Liver (tissue), 9 donors: ENCODE measurements around the gene CCDC182. TPM values are rescaled to one million over a fixed set of nuclear protein-coding genes. Genes with fewer than 3 reads are reported as not detected.

Source experiments
- DNase-seq: peaks from one replicate; pipeline ENCODE4 v3.0.0-alpha.2; 2017; ENCODE audit warnings: low spot score
- H3K27ac ChIP-seq, 2 donors: one replicate each; pipeline ENCODE4 v1.7.0; 2013; ENCODE audit warnings: inconsistent platforms in 2 of 2, low read length in 2 of 2, control low read depth in 1 of 2, low read depth in 1 of 2, mild to moderate bottlenecking in 1 of 2
- H3K27me3 ChIP-seq, 4 donors: one replicate each; pipeline versions ENCODE4 v1.6.1 to v1.7.0; 2013; ENCODE audit warnings: low read length in 3 of 4, inconsistent platforms in 1 of 4, mild to moderate bottlenecking in 1 of 4, moderate library complexity in 1 of 4; ENCODE audit not compliant: control insufficient read depth in 4 of 4, insufficient read depth in 4 of 4
- H3K36me3 ChIP-seq, 4 donors: one replicate each; pipeline versions ENCODE4 v1.6.1 to v1.7.0; 2013; ENCODE audit warnings: low read length in 3 of 4, mild to moderate bottlenecking in 3 of 4, low read depth in 1 of 4, moderate library complexity in 1 of 4; ENCODE audit not compliant: control insufficient read depth in 4 of 4, insufficient read depth in 3 of 4
- H3K4me1 ChIP-seq, 4 donors: one replicate each; pipeline versions ENCODE4 v1.6.1 to v1.7.0; 2013; ENCODE audit warnings: low read length in 3 of 4, mild to moderate bottlenecking in 3 of 4, moderate library complexity in 1 of 4; ENCODE audit not compliant: control insufficient read depth in 4 of 4, insufficient read depth in 4 of 4
- H3K4me3 ChIP-seq, 3 donors: one replicate each; pipeline versions ENCODE4 v1.6.1 to v1.7.0; 2013; ENCODE audit warnings: low read length in 3 of 3, control low read depth in 1 of 3, low read depth in 1 of 3, mild to moderate bottlenecking in 1 of 3
- H3K9ac ChIP-seq, 2 donors: one replicate each; pipeline ENCODE4 v1.7.0; 2013; ENCODE audit warnings: low read length in 2 of 2, mild to moderate bottlenecking in 2 of 2, moderate library complexity in 2 of 2, control low read depth in 1 of 2, low read depth in 1 of 2
- H3K9me3 ChIP-seq, 4 donors: one replicate each; pipeline versions ENCODE4 v1.6.1 to v1.7.0; 2013; ENCODE audit warnings: low read length in 3 of 4; ENCODE audit not compliant: control insufficient read depth in 4 of 4
- ATF3 ChIP-seq: IDR thresholded peaks from 2 replicates; pipeline ENCODE4 v1.6.1; 2016; ENCODE audit warnings: antibody characterized with exemption
- CTCF ChIP-seq: fragments of 150-350 bp; IDR thresholded peaks from 2 replicates; pipeline ENCODE4 v1.5.1; 2017; ENCODE audit warnings: improper control_type of control experiment, low read depth, low read length; ENCODE audit not compliant: missing input control
- EGR1 ChIP-seq, 2 donors: IDR thresholded peaks; 2 replicates each; pipeline ENCODE4 v1.6.1; 2016 to 2018; ENCODE audit warnings: antibody characterized with exemption in 2 of 2, low read depth in 2 of 2
- FOXA2 ChIP-seq: IDR thresholded peaks from 2 replicates; pipeline ENCODE4 v1.6.1; 2016; ENCODE audit warnings: antibody characterized with exemption
- GABPA ChIP-seq, 2 donors: IDR thresholded peaks in 1 of 2; conservative IDR thresholded peaks in 1 of 2; 2 replicates each; pipeline ENCODE4 v1.6.1; 2016; ENCODE audit warnings: antibody characterized with exemption in 2 of 2, mild to moderate bottlenecking in 1 of 2, moderate library complexity in 1 of 2
- HNF4A ChIP-seq, 2 donors: conservative IDR thresholded peaks; 2 replicates each; pipeline ENCODE4 v1.6.1; 2016; ENCODE audit warnings: antibody characterized with exemption in 2 of 2, mild to moderate bottlenecking in 2 of 2
- HNF4G ChIP-seq: IDR thresholded peaks from 2 replicates; pipeline ENCODE4 v1.6.1; 2016; ENCODE audit warnings: antibody characterized with exemption
- JUND ChIP-seq, 2 donors: IDR thresholded peaks; 2 replicates each; pipeline ENCODE4 v1.6.1; 2016; ENCODE audit warnings: antibody characterized with exemption in 2 of 2
- MAX ChIP-seq: IDR thresholded peaks from 2 replicates; pipeline ENCODE4 v1.6.1; 2016; ENCODE audit warnings: antibody characterized with exemption
- NR2F2 ChIP-seq: IDR thresholded peaks from 2 replicates; pipeline ENCODE4 v1.6.1; 2016; ENCODE audit warnings: antibody characterized with exemption
- RAD21 ChIP-seq, 2 donors: IDR thresholded peaks; 2 replicates each; pipeline ENCODE4 v1.6.1; 2016; ENCODE audit warnings: antibody characterized with exemption in 2 of 2, mild to moderate bottlenecking in 2 of 2
- RXRA ChIP-seq, 2 donors: IDR thresholded peaks; 2 replicates each; pipeline ENCODE4 v1.6.1; 2017 to 2018; ENCODE audit warnings: antibody characterized with exemption in 2 of 2, mild to moderate bottlenecking in 1 of 2
- SP1 ChIP-seq: IDR thresholded peaks from 2 replicates; pipeline ENCODE4 v1.6.1; 2018; ENCODE audit warnings: antibody characterized with exemption, mild to moderate bottlenecking
- TAF1 ChIP-seq: conservative IDR thresholded peaks from 2 replicates; pipeline ENCODE4 v1.6.1; 2016; ENCODE audit warnings: antibody characterized with exemption, mild to moderate bottlenecking
- YY1 ChIP-seq: IDR thresholded peaks from 2 replicates; pipeline ENCODE4 v1.6.1; 2016; ENCODE audit warnings: antibody characterized with exemption, mild to moderate bottlenecking
- ZBTB33 ChIP-seq: IDR thresholded peaks from 2 replicates; pipeline ENCODE4 v1.6.1; 2016; ENCODE audit warnings: antibody characterized with exemption
- WGBS: extraction: QIAGEN DNeasy Blood & Tissue Kit; methylation state at CpG from one replicate; pipeline ENCODE4 v1.1.7; 2013; 5-methylcytosine and 5-hydroxymethylcytosine counted together
- polyA plus RNA-seq, 2 donors: library from polyadenylated mRNA; stranded (reverse) in 1 of 2; unstranded in 1 of 2; fragments of 200-250 nt in 1 of 2; fragments of >200 nt in 1 of 2; fragmentation: Nextera tagmentation in 1 of 2; extraction: Ambion mirVana in 1 of 2; gene quantifications; one replicate each; pipeline versions ENCODE4 v1.2.1 to v1.2.3, GENCODE V29; 2013 to 2015
- total RNA-seq, 2 donors: library from RNA; depleted of rRNA; stranded (reverse); fragments of >200 nt; gene quantifications; one replicate each; pipeline ENCODE4 v1.2.3, GENCODE V29; 2014
- donor health status: healthy.
- donor health status: healthy.
- donor health status: healthy.
- donor health status: healthy.
- donor health status: healthy.

CCDC182 gene
- total and polyA plus RNA-seq, 4 donors, result not detected

GRCh38 chr17:57752031-57752905 lies 7.2 kb upstream of the CCDC182 start:
- no peaks in the 10 kb centered on the region for H3K36me3 ChIP-seq
- no peak overlapping the region for H3K4me3 ChIP-seq
- H3K9me3 ChIP-seq, result no peaks in the 10 kb centered on the region
- no peak for DNase-seq
- TF ChIP-seq HNF4A (conservative IDR thresholded peaks at IDR 0.05) (no peak), FOXA2 (no peak)
- peaks cover 0 to 3% (median 0%) of the 10 kb centered on the region in 4 donors for H3K4me1 ChIP-seq
- H3K27ac ChIP-seq, result no peak overlapping the region
- whole genome bisulfite sequencing, result 85% methylated on average over 8 of the region's 8 CpGs
- H3K27me3 ChIP-seq, result no peaks in the 10 kb centered on the region
- no peak overlapping the region for H3K9ac ChIP-seq

GRCh38 chr17:57751348-57751971 lies 6.4 kb upstream of the CCDC182 start:
- TF ChIP-seq RAD21 (IDR thresholded peaks at IDR 0.05), result no peak
- no peak for TF ChIP-seq ZBTB33
- TF ChIP-seq GABPA (IDR thresholded peaks at IDR 0.05 in 1 of 2, conservative IDR thresholded peaks at IDR 0.05 in 1 of 2), result no peak
- no peak for TF ChIP-seq NR2F2
- TF ChIP-seq HNF4G, result no peak
- TF ChIP-seq EGR1 (IDR thresholded peaks at IDR 0.05; ENCODE audit: low read depth in 2 of 2), result no peak
- TF ChIP-seq CTCF, result no peak
- TF ChIP-seq RXRA (IDR thresholded peaks at IDR 0.05), result no peak
- no peak for TF ChIP-seq MAX
- TF ChIP-seq YY1, result no peak
- no peak for TF ChIP-seq ATF3
- no peak for TF ChIP-seq FOXA2
- TF ChIP-seq SP1, result no peak
- TF ChIP-seq JUND (IDR thresholded peaks at IDR 0.05), result no peak
- no peak for TF ChIP-seq TAF1
- H3K4me3 ChIP-seq, result no peak overlapping the region
- H3K4me1 ChIP-seq, result peaks cover 0 to 3% (median 0%) of the 10 kb centered on the region in 4 donors
- WGBS, result 86% methylated on average over 8 of the region's 8 CpGs
- DNase-seq, result no peak
- H3K27me3 ChIP-seq, result no peaks in the 10 kb centered on the region
- H3K9me3 ChIP-seq, result no peaks in the 10 kb centered on the region
- no peak overlapping the region for H3K9ac ChIP-seq
- no peak overlapping the region for H3K27ac ChIP-seq
- H3K36me3 ChIP-seq, result no peaks in the 10 kb centered on the region
